Activated CD4-positive, alpha-beta T cell treated with anti-CD3 and anti-CD28 coated beads, Interleukin-2, amount 50 U/mL, for 4 hours (primary cell): ENCODE data around the gene PNRC1.
"Not testable (repeated sequence)": the region's sequence is repeated elsewhere in the genome, so short reads cannot be mapped to it uniquely, and the experiment has no call there.

Experiments used
- DNase-seq, 2 experiments: peaks; one replicate each; pipeline ENCODE4 v3.0.0-alpha.2; 2020

The PNRC1 gene

DNA sequence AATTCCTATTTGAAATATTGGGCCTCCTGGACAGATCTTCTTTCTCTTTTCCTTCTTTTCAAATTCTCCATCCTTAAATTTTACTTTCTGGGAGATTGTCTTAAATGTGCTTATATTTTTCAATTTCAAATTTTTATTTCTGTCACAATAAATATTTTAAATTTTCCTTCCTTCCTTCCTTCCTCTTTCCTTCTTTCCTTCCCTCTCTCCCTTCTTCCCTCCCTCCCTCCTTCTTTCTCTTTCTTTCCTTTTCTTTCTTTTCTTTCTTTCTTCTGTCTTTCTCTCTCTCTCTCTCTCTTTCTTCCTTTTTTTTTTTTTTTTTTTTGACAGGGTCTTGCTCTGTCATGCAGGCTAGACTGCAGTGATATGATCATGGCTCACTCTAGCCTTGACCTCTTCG, 16.7 kb upstream of the PNRC1 start:
- no peak for DNase-seq

DNA sequence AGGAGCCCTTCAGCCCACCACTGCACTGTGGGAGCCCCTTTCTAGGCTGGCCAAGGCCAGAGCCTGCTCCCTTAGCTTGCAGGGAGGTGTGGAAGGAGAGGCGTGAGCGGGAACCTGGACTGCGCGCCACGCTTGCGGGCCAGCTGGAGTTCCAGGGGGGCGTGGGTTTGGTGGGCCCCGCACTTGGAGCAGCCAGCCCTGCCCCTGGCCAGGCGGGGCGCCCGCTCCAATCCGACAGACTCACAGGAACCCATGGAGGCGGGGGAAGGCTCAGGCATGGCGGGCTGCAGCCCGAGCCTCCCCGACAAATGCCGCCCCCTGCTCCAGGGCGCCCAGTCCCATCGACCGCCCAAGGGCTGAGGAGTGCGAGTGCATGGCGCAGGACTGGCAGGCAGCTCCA, 15.6 kb upstream of the PNRC1 start:
- not testable (repeated sequence) for DNase-seq

- not testable (repeated sequence) for DNase-seq
Measured at GRCh38 chr6:89066121-89066520, 14.4 kb upstream of the PNRC1 start.

- no peak for DNase-seq
Measured at GRCh38 chr6:89066940-89067646, 13.5 kb upstream of the PNRC1 start.

- DNase-seq: no peak
Measured at GRCh38 chr6:89067796-89068195, 12.8 kb upstream of the PNRC1 start.

DNA sequence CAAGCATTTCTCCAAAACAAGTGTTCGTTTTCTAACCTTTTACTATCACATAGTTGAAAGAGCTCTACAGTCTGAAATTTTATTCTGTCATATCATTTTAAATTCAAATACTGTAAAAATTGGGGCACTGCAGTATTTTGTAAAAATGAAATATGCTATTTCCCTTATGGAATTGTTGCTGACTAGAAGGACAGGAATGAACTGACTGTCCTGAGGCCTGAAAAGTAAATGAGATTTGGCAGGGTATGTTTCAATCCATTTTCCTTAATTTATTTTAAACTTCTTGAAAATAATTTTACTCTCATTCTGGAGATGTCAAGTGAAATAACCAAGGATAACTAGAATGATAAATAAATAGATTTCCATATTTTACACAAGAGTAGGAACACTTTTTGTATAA, 11.9 kb upstream of the PNRC1 start:
- no peak for DNase-seq

DNA sequence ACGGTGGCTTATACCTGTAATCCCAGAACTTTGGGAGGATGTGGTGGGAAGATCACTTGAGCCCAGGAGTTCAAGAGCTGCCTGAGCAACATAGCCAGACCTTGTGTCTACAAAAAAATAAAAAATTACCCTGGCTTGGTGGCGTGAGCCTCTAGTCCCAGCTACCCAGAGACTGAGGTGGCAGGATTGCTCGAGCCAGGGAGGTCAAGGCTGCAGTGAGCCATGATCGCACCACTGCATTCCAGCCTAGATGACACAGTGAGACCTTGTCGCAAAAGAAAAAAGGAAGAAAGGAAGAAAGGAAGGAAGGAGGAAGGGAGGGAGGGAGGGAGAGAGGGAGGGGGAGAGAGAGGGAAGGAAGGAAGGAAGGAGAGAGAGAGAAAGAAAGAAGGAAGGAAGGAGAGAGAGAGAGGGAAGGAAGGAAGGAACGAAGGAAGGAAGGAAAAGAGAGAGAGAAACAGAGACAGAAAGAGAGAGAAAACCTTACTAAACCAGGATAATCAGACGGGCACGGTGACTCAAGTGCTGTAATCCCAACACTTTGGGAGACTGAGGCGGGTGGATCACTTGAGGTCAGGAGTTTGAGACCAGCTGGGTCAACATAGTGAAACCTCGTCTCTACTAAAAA, 10.9 kb upstream of the PNRC1 start:
- no peak for DNase-seq

GRCh38 chr6:89071036-89071435, 9.5 kb upstream of the PNRC1 start:
- no peak for DNase-seq

DNA sequence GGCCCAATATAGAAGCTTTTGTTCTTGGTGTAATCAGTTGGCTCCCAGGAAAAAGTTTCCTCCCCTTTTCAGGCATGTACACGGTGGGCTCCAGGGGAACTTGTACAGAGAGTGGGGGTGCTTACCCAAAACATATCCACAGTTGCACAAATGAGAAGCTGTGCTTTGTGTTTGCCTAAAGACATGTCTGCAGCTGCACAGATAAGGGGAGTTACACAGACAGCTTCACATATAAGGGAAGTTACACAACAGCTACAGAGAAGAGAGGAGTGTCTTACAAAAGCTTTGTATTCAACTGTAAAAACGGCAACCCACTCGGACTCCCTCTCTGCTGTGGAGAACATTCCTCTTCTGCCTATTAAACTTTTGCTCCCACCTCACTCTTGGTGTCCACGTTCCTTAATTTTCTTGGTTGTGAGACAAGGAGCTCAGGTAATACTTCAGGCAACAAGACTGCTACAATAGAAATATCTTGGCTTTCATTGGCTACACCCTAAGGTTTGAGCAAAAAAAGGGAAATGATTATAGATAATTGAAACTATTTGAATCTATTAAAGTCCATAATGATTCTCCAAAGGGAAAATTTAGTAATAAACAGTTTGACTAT, 7.4 kb upstream of the PNRC1 start:
- no peak for DNase-seq

DNA sequence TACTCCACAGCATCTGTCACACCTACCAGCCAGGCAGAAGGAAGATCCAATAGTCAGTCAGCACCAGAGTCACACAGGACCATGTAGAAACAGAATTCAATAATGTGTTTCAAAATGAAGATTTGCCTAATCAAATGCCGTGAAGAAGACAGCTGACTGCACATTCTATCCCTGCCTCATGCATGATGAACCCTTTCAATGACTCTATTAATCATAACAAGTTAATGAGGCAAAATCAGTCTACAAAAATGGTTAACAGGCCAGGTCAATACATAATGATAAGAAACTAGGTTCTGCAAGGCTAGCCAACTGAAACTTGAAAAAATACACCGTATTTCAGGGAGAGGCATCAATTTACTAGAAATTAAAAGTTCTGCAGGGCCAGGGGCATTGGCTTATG, 6.7 kb upstream of the PNRC1 start:
- no peak for DNase-seq

GRCh38 chr6:89079511-89080234, 878 bp upstream of the PNRC1 start:
- peak; percentile 37 to 49 for DNase-seq

GRCh38 chr6:89081129-89081422, 525 bp downstream of the PNRC1 start:
- DNase-seq: peak in 1 of 2 experiments; percentile 4

- peak; percentile 98 to 99 for DNase-seq
Measured at GRCh38 chr6:89081423-89082322, 1.1 kb downstream of the PNRC1 start.

DNA sequence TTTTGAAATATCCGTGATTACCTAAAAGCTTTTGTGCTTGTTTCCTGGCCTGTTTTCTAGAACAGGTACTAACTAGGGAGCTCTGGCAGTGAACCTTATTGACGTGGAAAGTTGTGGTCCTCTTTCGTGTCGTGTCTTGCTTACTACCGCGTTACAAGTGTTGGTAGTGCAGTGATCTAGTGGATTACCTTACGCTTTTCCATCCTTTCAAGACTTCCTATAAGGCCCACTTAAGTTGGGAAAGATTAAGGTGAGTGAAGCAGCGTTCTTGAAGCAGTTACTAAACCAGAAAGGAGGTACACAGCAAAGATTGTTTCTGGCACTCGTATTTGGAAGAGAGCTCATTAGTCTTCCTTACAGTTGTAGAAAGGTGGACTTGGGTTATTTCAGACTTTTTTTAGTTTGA, 1.9 kb downstream of the PNRC1 start:
- no peak for DNase-seq

DNA sequence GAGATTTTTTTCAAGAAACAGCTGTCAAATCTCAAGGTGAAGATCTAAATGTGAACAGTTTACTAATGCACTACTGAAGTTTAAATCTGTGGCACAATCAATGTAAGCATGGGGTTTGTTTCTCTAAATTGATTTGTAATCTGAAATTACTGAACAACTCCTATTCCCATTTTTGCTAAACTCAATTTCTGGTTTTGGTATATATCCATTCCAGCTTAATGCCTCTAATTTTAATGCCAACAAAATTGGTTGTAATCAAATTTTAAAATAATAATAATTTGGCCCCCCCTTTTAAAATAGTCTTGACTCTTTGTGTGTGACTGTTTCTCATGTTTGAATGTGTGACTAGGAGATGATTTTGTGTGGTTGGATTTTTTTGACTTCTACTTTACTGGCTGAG, 4.0 kb downstream of the PNRC1 start:
- no peak for DNase-seq

- DNase-seq: no peak
Measured at GRCh38 chr6:89084954-89085353, 4.4 kb downstream of the PNRC1 start.

DNA sequence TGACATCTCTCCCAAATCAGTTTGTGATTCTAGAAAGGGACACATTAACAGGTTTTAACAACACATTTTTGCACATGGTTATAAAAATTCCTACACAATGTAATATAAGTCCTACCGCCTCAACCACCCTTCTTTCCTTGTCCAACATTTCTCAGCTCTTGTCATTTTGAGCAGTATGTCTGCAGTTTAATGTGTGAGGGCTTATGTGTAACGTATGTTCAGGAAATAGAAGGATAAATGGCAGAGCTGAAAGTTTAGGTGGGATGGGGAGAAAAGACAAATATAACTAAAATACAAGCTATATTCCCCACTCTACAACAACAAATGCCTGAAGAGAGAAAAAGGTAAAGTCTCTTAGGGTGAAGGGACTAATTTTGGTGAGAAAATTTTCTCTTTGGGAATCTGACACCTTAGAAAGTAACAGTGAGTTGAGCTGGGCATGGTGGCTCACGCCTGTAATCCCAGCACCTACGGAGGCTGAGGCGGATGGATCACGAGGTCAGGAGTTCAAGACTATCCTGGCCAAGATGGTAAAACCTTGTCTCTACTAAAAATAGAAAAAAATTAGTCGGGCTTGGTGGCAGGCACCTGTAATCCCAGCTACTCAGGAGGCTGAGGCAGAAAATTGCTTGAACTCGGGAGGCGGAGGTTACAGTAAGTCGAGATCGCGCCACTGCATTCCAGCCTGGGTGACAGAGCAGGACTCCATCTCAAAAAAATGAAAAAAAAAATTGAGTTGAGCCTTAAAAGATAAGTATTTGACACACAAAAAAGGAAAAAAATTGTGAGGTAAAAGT, 5.1 kb downstream of the PNRC1 start:
- no peak for DNase-seq

DNA sequence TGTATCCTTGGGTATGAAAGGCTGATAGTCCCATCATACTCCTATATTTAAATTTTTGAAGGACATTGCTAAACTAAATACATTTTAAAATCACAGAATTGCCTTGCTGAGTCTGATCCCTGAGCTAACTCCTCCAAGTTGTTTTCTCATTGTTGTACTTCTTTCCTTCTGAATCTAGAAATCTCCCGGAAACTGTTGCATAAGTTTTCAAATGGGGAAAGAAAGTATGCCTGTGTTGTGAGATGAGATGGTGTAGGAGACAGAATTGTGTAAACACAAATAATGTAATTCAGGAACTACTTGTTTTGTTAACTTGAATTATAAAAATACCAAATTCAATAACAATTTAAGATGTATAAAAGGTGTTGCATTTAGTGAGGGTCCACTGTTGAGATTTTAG, 7.3 kb downstream of the PNRC1 start:
- no peak for DNase-seq

- DNase-seq: no peak
Measured at GRCh38 chr6:89098461-89098860, 17.9 kb downstream of the PNRC1 start.

DNA sequence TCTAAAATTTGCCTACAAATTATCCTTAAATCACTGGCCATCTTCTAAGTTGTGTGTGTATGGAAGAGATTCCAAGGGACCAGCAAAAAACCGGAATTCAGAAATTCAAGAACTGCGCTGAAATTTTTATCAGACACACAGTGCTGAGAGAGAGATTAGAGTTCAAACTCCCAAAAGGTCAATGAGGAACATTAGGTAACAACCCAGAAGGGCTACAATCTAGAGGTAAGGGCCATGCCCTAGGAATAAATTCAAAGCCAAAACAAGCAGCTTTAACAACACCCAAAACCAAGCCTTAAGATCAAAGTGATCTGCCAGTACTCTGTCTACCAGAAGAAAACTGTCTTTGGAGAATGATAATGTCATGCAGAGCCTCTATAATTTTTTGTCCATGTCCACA, 19.6 kb downstream of the PNRC1 start:
- no peak for DNase-seq

DNA sequence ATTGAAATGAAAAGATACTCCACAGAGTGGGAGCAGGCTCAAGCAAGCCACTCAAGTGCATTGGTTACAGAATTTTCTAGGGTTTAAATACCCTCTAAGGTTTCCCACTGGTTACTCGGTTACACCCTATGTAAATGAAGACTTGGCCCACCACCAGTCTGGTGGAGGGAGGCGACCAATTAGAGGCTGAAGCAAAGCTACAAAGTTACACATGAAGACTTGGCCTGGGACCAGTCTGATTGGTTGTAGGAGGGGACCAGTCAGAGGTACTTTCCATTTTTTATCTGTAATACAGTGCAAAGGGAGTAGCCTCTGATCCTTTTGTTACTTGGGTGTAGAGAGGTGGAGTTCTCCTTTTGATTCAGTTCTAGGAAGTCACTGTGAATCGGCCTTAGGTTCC, 29.7 kb downstream of the PNRC1 start:
- DNase-seq: no peak

DNA sequence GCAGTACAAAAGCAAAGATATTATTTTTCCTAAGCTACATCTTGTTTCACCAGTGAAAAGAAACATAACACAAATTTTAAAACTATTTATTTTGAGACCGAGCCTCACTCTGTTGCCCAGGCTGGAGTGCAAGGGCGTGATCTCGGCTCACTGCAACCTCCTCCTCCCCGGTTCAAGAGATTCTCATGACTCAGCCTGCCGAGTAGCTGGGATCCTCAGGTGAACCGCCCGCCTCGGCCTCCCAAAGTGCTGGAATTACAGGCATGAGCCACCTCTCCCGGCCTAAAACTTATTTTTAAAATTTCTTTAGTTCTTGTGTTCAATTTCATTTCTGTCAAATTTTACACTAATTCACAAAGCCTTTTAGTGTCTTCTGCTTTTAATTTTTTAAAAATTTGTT, 31.4 kb downstream of the PNRC1 start:
- DNase-seq: no peak
